Gastroesophageal sphincter (tissue), 3 donors: ENCODE measurements around the gene KCNMB1.

ENCODE experiments used
- EP300 ChIP-seq: sonication (generic); formaldehyde crosslinking; IDR thresholded peaks from one replicate; pipeline ENCODE4 v1.6.1; 2017; ENCODE audit warnings: antibody characterized with exemption, mild to moderate bottlenecking
- POLR2AphosphoS5 ChIP-seq: sonication (generic); formaldehyde crosslinking; IDR thresholded peaks from one replicate; pipeline ENCODE4 v1.6.1; 2017; ENCODE audit warnings: antibody characterized with exemption
- TF ChIP-seq, protein P1 (sequence below), 4 experiments: fragments of 200-600 bp in 2 of 4; fragments of 450-650 bp in 2 of 4; sonication (generic) in 1 of 4; IDR thresholded peaks; one replicate each; pipeline ENCODE4 v1.5.1; 2017 to 2019; ENCODE audit warnings: antibody characterized with exemption in 4 of 4, mild to moderate bottlenecking in 2 of 4, moderate library complexity in 2 of 4

DNA sequence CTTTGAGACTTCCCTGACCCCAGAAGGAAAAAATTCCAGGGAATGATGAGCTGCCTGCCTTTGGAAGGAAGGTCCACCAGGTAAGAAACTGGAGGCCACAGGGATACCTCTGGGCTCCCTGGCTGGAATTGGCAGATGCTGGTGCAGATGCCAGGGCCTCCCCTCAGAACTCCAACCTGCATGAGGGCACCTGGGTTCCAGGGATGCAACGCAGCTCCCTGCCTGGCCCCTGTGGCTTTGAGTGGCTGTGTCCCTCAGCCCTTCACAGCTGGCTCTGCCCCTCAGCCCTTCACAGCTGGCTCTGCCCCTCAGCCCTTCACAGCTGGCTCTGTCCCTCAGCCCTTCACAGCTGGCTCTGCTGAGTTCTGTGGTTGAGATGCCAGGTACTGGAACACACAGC lies 13.9 kb downstream of the KCNMB1 start:
- TF ChIP-seq EP300 (no peak), POLR2AphosphoS5 (no peak)
- TF ChIP-seq, protein P1, sequence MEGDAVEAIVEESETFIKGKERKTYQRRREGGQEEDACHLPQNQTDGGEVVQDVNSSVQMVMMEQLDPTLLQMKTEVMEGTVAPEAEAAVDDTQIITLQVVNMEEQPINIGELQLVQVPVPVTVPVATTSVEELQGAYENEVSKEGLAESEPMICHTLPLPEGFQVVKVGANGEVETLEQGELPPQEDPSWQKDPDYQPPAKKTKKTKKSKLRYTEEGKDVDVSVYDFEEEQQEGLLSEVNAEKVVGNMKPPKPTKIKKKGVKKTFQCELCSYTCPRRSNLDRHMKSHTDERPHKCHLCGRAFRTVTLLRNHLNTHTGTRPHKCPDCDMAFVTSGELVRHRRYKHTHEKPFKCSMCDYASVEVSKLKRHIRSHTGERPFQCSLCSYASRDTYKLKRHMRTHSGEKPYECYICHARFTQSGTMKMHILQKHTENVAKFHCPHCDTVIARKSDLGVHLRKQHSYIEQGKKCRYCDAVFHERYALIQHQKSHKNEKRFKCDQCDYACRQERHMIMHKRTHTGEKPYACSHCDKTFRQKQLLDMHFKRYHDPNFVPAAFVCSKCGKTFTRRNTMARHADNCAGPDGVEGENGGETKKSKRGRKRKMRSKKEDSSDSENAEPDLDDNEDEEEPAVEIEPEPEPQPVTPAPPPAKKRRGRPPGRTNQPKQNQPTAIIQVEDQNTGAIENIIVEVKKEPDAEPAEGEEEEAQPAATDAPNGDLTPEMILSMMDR (IDR thresholded peaks at IDR 0.05), result no peak
